Rectal smooth muscle tissue (tissue), 1 donor: ENCODE data around the gene TTC9B.

Experiments used
- H3K27ac ChIP-seq: one replicate; pipeline ENCODE4 v1.7.0; 2013; ENCODE audit warnings: low read depth, low read length, inconsistent platforms
- H3K27me3 ChIP-seq: one replicate; pipeline ENCODE4 v1.7.0; 2013; ENCODE audit warnings: low read length; ENCODE audit not compliant: control insufficient read depth, insufficient read depth
- H3K36me3 ChIP-seq: one replicate; pipeline ENCODE4 v1.7.0; 2013; ENCODE audit warnings: low read length; ENCODE audit not compliant: control insufficient read depth, insufficient read depth
- H3K4me1 ChIP-seq: one replicate; pipeline ENCODE4 v1.7.0; 2013; ENCODE audit warnings: low read length; ENCODE audit not compliant: control insufficient read depth, insufficient read depth
- H3K4me3 ChIP-seq: one replicate; pipeline ENCODE4 v1.7.0; 2013; ENCODE audit warnings: low read length
- H3K9ac ChIP-seq: one replicate; pipeline ENCODE4 v1.7.0; 2013; ENCODE audit warnings: low read length

Gene TTC9B

DNA sequence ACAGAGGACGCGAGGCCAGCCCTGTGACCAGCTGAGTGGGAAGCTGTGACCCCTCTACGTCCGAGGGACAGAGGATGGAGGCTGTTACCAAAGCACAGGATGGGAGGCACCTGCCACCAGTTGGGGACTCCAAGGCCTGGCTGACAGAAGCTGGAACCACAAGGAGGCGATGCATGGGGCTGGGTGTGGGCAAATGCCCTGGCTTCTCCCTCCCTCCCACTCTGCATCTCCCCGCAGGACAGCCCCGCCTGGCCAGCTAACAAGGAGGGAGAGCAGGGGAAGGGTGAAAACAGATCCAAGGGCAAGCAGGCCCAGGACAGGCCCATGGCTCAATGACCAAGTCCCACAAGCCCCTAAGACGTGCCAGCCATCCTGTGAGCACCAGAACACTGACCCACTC lies 38.3 kb upstream of the TTC9B start:
- H3K9ac ChIP-seq: no peak overlapping the region
- peaks cover 21% of the 10 kb centered on the region for H3K36me3 ChIP-seq
- no peaks in the 10 kb centered on the region for H3K4me1 ChIP-seq
- no peak overlapping the region for H3K4me3 ChIP-seq
- no peak overlapping the region for H3K27ac ChIP-seq
- no peaks in the 10 kb centered on the region for H3K27me3 ChIP-seq

DNA sequence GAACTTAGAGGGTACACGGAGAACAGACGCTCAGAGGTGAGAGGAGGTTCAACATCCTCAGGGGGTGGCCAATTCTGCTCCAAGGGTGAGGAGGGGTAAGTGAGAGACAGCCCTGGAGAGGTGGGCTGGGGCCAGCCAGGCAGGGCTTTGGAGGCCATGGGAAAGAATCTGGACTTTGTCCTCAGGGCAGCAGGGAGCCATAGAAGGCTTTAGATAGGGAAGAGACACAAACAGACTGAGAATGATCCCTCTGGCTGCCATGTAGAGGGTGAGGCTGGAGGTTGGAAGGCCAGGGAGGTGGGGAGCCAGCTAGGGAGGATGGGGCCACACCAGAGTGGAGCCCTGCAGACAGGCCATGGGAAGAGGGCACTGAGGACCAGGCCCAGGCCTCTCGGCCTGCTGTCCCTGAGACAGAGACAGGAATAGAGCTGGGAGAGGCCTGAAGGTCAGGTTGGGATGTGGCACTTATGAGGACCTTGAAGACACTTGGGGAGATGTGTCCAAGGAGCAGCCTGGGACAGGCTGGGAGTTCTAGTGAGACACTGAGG lies 37.5 kb upstream of the TTC9B start:
- H3K27ac ChIP-seq: no peak overlapping the region
- peaks cover 21% of the 10 kb centered on the region for H3K36me3 ChIP-seq
- no peak overlapping the region for H3K4me3 ChIP-seq
- H3K9ac ChIP-seq: no peak overlapping the region
- no peaks in the 10 kb centered on the region for H3K4me1 ChIP-seq
- no peaks in the 10 kb centered on the region for H3K27me3 ChIP-seq

DNA sequence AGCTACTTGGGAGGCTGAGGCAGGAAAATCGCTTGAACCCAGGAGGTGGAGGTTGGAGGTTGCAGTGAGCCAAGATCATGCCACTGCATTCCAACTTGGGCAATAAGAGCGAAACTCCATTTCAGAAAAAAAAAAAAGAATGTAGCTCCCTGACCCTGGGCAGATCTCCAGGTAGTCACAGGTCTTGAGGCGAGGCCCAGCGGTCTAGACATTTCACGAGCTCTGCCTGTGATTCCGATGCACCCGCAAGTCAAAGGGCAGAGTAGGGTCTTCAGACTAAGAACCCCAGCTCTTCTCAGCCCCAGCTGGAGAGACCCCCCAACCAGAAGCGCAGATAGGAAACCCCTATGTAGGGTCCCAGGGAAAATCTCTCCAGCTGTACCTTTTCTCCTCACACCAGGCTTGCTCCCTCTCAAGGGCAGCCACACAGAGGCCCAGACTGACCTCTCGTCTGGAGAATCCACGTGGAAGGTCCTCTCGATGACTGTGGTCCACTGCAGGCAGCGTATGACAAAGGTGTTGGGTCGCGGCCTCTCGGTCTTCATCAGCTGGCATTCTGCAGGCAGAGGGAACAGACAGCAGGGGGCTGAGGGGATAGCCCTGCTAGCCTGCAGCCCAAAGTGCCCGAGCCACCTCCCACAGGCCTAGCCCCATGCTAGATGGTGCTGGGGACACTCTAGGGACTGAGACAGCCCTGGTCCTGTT lies 36.7 kb upstream of the TTC9B start:
- no peak overlapping the region for H3K27ac ChIP-seq
- H3K36me3 ChIP-seq: peaks cover 21% of the 10 kb centered on the region
- H3K9ac ChIP-seq: no peak overlapping the region
- no peaks in the 10 kb centered on the region for H3K4me1 ChIP-seq
- H3K27me3 ChIP-seq: no peaks in the 10 kb centered on the region
- no peak overlapping the region for H3K4me3 ChIP-seq

DNA sequence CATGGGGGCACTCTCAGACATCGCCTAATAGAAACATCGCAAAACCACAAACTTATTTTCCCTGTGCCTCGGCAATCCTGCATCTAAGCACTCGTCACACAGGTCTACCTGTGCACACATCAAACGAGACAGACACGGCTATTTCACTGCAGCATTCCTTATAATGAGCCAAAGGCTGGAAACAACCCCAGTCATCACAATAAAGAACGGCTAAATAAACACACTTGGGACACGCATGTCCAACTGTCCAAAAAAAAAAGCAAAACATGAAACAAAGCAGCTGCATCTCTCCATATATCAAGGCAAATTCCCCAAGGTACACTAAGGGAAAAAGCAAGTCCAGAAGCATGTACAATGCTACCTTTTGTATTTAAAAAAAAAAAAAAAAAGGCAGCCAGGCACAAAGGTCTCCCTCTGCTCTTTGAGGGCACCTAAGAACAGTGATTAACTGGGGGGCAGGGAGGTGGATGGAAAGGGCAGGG lies 35.5 kb upstream of the TTC9B start:
- H3K36me3 ChIP-seq: peaks cover 21% of the 10 kb centered on the region
- no peak overlapping the region for H3K27ac ChIP-seq

DNA sequence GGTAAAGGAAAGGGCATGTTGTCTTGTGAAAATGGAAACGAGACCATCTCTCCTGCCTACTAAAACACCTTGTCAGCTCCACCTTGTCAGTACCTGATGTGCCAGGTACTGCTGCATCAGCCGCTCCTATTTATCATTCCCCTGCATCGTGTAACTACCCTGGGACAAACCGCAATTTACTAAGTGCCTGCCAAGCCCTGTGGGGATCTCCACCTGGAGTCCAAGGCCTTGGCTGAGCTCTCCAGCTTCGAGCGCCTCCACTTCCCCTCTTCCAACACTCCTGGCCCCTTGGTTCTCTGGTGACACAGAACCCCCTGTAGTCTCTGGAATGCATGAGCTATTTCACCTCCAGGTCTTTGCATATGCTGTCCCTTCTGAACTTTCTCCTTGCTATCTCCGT lies 34.2 kb upstream of the TTC9B start:
- Histone ChIP-seq H3K36me3 (peaks cover 21% of the 10 kb centered on the region), H3K9ac (no peak overlapping the region), H3K27me3 (no peaks in the 10 kb centered on the region), H3K4me1 (no peaks in the 10 kb centered on the region), H3K4me3 (no peak overlapping the region), H3K27ac (no peak overlapping the region)

More for the DNA sequence above, 35.5 kb upstream of the TTC9B start:
- Histone ChIP-seq H3K27me3 (no peaks in the 10 kb centered on the region), H3K4me3 (no peak overlapping the region), H3K9ac (no peak overlapping the region), H3K4me1 (no peaks in the 10 kb centered on the region)

DNA sequence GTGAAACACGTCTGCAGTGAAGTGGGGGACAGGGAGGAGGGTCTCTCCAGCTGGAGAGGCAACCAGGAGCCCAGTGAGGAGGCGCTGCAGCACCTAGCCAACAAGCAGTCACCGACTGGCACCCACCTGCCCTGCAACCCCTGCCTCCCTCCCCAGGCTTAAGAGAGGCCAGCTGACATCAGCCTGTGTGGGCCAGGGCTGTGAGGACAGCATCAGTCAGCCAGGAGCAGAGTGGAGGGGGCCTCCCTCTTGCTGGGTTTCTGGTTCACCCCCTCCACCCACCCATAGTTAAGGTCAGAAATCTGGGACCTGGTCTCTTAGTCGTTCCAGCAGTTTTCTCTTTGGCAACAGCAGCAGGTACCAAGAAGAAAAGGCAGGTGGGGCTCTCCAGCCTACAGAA lies 33.8 kb upstream of the TTC9B start:
- H3K4me1 ChIP-seq: no peaks in the 10 kb centered on the region
- H3K4me3 ChIP-seq: no peak overlapping the region
- H3K36me3 ChIP-seq: peaks cover 20% of the 10 kb centered on the region
- H3K9ac ChIP-seq: no peak overlapping the region
- no peaks in the 10 kb centered on the region for H3K27me3 ChIP-seq
- H3K27ac ChIP-seq: no peak overlapping the region

DNA sequence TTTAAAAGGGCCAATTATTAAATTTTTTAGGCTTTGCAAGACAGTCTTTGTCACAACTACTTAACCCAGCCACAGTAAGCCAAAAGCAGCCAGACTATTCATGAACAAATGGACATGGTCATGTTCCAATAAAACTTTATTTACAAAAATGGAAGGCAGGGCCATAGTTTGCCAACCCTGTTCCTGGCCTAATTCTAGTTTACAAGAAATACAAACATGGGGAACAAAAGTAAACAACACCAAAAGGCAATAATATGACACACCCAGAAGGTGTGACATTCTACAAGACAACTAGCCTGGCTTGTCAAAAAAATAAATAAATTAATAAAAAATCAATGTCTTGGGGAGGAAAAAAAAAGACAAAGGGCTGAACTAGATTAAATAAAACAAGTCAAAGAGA lies 33.1 kb upstream of the TTC9B start:
- H3K36me3 ChIP-seq: peaks cover 13% of the 10 kb centered on the region

DNA sequence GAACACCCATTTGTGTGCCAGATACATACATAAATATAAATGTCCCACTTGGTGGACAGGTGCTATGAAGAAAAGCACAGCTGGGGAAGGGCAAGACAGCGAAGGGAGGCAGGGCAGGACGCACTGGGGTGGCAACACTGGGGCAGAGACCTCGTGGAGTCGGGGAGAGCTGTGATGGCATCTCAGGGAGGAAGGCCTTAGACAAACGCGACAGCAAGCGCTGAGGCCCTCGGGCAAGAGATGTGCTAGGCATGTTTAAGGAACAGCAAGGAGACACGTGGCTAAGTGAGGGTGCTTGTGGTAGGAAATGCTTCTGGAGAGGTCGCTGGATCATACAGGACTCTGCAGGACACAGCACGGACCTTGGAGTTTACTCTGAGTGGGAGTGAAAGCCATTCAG lies 31.6 kb upstream of the TTC9B start:
- H3K4me3 ChIP-seq: no peak overlapping the region
- peaks cover 7% of the 10 kb centered on the region for H3K4me1 ChIP-seq
- no peak overlapping the region for H3K27ac ChIP-seq
- no peaks in the 10 kb centered on the region for H3K27me3 ChIP-seq
- H3K36me3 ChIP-seq: peaks cover 4% of the 10 kb centered on the region
- no peak overlapping the region for H3K9ac ChIP-seq

More for the DNA sequence above, 33.1 kb upstream of the TTC9B start:
- Histone ChIP-seq H3K9ac (no peak overlapping the region), H3K4me1 (no peaks in the 10 kb centered on the region), H3K4me3 (no peak overlapping the region), H3K27ac (no peak overlapping the region), H3K27me3 (no peaks in the 10 kb centered on the region)

DNA sequence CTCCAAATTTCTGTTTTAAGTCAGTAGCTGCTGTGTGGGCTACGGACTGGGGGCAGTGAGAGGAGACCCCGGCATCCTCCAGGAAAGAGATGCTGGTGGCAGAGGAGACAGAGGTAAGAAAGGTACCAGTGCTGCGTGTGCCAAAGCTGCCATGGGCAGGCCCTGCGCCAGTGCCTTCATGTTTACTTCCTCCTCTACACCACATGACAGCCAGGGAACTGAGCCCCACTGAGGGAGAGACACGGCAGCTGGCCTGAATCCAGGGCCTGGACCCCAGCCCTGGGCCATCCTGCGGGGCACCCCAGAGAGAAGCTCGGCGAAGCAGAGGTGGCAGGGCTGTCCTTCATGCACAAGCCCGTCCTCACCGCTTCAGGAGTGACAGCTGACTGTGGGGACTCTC lies 31.0 kb upstream of the TTC9B start:
- peaks cover 4% of the 10 kb centered on the region for H3K36me3 ChIP-seq
- no peak overlapping the region for H3K27ac ChIP-seq
- H3K4me3 ChIP-seq: no peak overlapping the region
- peak overlapping the region; percentile 1 for H3K9ac ChIP-seq
- H3K27me3 ChIP-seq: no peaks in the 10 kb centered on the region
- H3K4me1 ChIP-seq: peaks cover 7% of the 10 kb centered on the region

DNA sequence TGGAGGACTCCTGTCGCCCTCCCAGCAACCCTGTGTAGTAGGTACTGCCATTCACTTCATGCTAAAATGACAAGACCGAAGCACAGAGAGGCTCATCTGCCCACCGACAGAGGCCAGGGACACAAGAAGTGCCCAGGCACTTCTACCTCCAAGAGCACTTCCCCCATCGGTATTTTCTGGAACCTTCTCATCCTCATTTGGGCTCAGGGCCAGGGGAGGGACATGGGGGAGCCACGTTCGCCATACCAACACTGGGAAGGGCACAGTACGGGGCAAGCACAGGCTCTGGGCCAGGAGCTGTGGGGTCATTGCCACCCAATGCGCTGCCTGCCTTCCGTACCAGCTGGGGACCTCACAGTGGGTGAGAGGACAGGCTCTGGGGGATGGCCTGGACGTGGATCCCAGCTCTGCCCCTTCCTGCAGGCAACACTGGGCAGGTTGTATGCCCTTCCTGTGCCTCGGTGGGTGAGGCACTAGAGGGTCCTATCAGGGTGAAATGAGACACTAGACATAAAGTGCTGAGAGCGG lies 29.6 kb upstream of the TTC9B start:
- Histone ChIP-seq H3K27me3 (no peaks in the 10 kb centered on the region), H3K4me3 (no peak overlapping the region), H3K27ac (no peak overlapping the region), H3K36me3 (peaks cover 2% of the 10 kb centered on the region), H3K9ac (no peak overlapping the region), H3K4me1 (peaks cover 7% of the 10 kb centered on the region)

DNA sequence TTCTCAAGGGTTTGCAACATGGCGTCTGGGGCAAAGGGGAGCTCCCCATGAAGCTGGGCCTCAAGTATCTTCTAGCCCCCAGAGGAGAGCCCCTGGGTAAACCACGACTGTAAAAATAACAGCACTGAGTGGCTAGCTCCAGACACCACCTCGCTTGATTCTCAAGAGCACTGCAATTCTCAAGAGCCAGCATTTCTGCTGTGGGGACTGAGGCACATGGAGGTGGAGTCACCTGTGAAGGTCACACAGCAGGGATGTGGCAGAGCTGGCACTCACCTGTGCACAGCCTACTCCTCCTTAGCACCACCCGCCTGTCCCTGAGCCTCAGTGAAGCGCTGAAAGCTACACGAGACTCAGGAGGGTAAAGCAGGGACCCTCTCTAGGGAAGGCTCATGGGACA lies 29.0 kb upstream of the TTC9B start:
- Histone ChIP-seq H3K9ac (no peak overlapping the region), H3K27ac (no peak overlapping the region), H3K27me3 (no peaks in the 10 kb centered on the region), H3K4me1 (peaks cover 7% of the 10 kb centered on the region), H3K36me3 (peaks cover 6% of the 10 kb centered on the region), H3K4me3 (no peak overlapping the region)

DNA sequence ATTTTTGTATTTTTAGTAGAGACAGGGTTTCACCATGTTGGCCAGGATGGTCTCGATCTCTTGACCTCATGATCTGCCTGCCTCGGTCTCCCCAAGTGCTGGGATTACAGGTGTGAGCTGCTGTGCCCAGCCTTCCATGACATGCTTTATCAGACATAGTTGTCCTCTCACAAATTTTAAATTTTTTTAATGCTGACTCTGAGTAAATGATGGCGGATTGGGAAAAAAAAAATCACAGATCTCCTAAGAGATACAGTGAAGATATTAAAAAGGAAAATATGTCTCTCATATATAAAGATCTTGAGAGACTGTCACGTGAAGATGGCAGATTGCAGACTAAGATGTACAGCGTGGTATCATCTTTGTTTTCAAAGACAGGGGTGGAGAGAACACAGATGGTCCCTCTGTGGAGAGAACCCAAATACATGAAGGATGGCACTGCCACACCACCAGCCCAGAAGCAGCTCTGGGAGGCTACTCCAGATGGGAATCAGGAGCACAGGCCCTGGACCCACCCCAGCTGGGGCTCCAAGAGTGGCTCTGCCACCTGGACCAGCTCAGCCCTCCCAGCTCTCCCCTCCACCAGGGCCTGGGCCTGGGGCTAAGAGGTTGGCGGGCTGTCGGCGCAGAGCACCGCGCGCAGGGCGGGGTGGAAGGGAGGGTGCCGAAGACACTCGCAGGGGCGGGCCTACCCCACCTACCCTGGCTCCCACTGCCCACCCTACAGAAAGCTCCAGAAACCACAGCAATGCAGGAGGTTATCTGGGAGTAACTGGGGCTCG lies 28.3 kb upstream of the TTC9B start:
- Histone ChIP-seq H3K27me3 (no peaks in the 10 kb centered on the region), H3K4me3 (no peak overlapping the region), H3K9ac (no peak overlapping the region), H3K36me3 (peaks cover 11% of the 10 kb centered on the region), H3K27ac (no peak overlapping the region), H3K4me1 (peaks cover 7% of the 10 kb centered on the region)
